Mononuclear cell (primary cell): Measurements from ENCODE around the gene SLC13A1. TPM values are rescaled to one million over a fixed set of nuclear protein-coding genes. Genes with fewer than 3 reads are reported as not detected.

Experiments used
- H3K27me3 ChIP-seq: 2 replicates; pipeline ENCODE4 v1.6.0; 2011; ENCODE audit warnings: low read length, control low read depth; ENCODE audit not compliant: insufficient read depth
- H3K4me1 ChIP-seq: 2 replicates; pipeline ENCODE4 v1.5.1; 2011; ENCODE audit warnings: mild to moderate bottlenecking, low read length, control low read depth; ENCODE audit not compliant: insufficient read depth
- H3K4me3 ChIP-seq: 2 replicates; pipeline ENCODE4 v1.5.1; 2011; ENCODE audit warnings: mild to moderate bottlenecking, low read length, moderate library complexity
- H3K9me3 ChIP-seq: 2 replicates; pipeline ENCODE4 v1.5.1; 2011; ENCODE audit warnings: low read depth, mild to moderate bottlenecking, control low read depth, low read length
- total RNA-seq: library from RNA; depleted of rRNA; stranded (reverse); fragments of >200 nt; gene quantifications from one replicate; pipeline ENCODE4 v1.2.3, GENCODE V29; 2012

SLC13A1 gene
- total RNA-seq, 1 donor: not detected

DNA sequence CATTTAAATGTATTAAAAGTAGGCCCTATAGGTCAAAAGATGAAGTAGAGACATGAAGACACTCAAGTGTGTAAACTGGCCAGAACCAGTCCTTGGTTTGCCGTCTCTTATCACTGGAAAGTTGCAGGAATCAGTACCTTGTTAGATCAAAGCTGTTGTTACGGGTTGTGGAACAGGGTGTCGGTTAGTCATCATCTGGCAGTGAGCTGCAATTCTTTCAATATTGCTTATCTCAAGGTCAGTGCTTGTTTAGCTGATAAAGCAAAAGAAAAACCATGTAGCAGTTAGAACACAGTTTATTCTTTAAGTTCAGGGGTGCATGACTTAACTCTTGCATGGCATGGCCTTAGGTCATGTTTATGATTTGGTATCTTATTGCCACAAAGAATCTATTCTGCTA is 10.0 kb upstream of the SLC13A1 start:
- Histone ChIP-seq H3K9me3 (no peaks in the 10 kb centered on the region), H3K4me3 (no peak overlapping the region), H3K4me1 (no peaks in the 10 kb centered on the region), H3K27me3 (no peaks in the 10 kb centered on the region)

DNA sequence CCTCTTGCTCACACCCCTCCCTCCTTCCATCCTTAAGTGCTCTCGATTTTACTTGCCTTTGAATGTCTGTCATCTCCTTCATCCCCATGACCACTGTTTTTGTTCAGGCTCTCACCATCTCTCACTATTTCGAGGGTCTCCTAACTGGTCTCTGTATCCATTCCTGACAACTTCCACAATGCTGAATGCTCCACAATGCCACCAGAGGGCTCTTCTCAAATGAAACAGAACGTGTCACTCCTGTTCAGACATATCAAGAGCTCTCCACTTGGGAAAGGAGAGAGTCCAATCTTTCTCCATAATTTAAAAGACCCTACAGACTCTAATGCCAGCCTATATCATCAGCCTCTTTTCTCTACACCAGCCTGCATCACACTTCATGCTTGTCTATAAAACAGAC is 9.0 kb upstream of the SLC13A1 start:
- Histone ChIP-seq H3K9me3 (no peaks in the 10 kb centered on the region), H3K4me1 (no peaks in the 10 kb centered on the region), H3K27me3 (no peaks in the 10 kb centered on the region), H3K4me3 (no peak overlapping the region)

DNA sequence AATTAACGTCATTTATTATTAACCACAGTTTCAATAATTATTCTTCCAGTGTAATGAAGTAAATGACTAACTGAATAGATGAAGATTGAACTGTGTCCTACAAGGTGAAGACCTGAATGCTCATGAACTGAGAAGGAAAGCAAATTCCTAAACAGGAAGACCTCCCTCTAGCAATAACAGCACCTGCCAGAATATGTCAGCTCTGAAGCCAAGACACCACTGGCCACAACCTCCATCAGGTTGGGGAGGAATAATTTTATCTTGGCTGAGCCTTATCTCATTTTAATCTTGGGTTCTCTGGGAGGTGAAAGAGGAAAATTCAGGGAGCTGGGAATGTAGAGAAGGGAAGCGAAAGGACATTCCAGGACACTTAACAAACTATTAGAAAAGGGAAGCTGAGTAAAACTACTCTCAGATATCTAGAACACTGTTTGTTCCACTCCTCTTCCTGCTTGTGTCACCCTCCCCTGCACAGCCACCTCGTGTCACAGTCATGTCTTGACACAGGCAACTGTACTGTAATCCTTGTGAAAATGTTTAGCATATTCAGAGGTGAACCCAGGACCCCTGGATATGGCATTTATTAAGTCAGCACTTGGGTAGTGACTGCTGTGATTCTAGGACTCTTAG is 4.6 kb upstream of the SLC13A1 start:
- no peaks in the 10 kb centered on the region for H3K4me1 ChIP-seq
- H3K9me3 ChIP-seq: no peaks in the 10 kb centered on the region
- H3K27me3 ChIP-seq: no peaks in the 10 kb centered on the region
- H3K4me3 ChIP-seq: no peak overlapping the region

DNA sequence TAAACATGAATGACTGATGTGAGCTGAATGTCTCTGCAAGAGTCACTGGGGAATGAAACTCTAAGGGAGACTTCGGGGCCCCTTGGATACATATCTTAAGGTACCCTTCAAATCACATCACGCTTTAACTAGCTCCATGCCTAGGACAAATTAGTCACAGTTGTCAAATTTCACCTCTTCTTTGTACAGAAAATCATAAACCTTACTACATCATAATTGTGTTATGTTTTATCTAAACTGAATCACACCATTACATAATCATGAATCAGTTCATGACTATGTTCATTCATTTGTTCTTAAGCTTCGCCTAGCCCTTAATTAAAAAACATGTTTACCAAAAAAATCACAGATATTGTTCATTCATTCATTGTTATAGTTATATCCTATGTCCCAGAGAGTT is 2.1 kb upstream of the SLC13A1 start:
- no peaks in the 10 kb centered on the region for H3K9me3 ChIP-seq
- H3K4me3 ChIP-seq: no peak overlapping the region
- no peaks in the 10 kb centered on the region for H3K4me1 ChIP-seq
- no peaks in the 10 kb centered on the region for H3K27me3 ChIP-seq

DNA sequence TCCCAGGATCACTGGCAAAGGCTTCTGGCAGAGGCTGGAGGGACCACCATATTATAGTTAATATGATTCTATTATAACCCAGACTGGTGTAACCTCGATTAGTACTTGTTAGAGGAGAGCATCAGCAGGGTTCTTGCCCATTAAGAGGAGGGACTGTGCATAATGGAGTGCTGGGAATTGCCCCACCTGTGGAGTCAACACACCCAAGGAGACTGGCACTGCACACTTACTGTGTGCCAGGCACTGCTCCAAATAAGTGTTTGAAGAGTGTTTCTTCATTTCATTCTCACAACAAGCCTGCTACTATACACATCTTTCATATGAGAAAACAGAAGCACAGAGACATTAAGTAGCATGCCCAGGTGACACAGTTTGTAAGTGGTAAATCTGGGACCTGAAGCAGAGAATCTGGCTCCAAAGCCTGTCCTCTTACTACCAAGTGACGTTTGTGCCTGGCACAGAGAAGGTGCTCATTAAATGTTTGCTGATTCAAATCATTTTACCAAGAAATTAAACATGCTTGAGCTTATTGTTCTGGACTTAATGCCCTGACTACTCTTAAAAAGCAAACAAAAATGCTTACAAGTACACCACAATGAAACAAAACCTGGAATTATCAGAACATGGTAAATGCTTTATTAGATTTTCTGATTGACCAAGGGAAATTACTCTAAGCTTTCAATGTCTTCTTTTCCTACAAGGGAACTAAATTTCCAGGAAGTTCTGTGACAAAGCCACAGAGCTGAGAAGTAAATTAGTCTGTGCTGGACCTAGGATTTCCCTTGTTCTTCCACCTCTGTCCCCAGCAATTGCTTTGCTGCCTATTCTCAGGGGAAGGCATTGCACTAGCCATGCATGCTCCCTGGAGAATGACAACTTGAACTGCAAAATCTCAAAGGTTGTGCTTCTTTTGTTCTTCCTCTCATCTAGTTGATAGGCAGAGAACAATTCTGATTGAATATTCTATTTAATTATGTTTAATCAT is 809 bp downstream of the SLC13A1 start:
- H3K4me3 ChIP-seq: no peak overlapping the region
- H3K4me1 ChIP-seq: no peaks in the 10 kb centered on the region
- no peaks in the 10 kb centered on the region for H3K27me3 ChIP-seq
- H3K9me3 ChIP-seq: no peaks in the 10 kb centered on the region

DNA sequence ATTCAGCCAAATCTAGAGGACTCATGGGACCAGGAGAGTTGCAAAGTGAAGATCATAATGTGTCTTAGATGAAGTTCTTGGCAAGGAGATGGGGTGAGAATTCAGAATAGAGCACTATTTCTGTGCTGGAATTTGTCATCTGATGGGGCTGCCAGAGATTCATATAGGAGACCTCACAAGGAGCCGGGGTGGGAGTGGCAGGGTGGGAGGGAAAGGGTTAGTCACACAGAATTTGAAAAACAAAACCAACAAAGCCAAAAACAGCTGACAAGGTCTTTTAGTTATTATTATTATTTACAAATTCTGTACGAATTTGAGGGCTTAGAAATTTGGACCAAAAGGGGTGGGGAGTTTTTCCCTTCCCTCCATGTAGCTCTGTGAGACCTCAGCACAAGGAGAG is 1.7 kb downstream of the SLC13A1 start:
- Histone ChIP-seq H3K27me3 (no peaks in the 10 kb centered on the region), H3K9me3 (no peaks in the 10 kb centered on the region), H3K4me3 (no peak overlapping the region), H3K4me1 (no peaks in the 10 kb centered on the region)

DNA sequence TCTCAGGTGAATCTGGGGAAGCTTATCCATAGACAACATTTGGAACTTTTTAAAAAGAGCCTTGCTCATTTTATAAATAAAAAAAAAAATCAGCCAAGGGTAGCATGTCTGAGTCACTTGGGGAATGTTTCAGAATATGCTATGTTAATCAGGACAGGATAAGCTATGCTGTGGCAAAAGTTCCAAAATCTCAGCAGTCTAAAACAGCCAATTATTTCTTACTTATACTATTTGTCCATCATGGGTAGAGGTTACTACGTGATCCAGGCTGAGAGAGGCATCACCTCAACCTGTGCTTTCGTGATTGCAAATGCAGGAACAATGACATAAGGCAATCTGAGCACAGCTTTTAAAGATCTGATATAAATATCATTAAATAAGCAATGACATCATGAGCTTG is 6.5 kb downstream of the SLC13A1 start:
- no peaks in the 10 kb centered on the region for H3K27me3 ChIP-seq
- H3K9me3 ChIP-seq: no peaks in the 10 kb centered on the region
- H3K4me1 ChIP-seq: no peaks in the 10 kb centered on the region
- no peak overlapping the region for H3K4me3 ChIP-seq

DNA sequence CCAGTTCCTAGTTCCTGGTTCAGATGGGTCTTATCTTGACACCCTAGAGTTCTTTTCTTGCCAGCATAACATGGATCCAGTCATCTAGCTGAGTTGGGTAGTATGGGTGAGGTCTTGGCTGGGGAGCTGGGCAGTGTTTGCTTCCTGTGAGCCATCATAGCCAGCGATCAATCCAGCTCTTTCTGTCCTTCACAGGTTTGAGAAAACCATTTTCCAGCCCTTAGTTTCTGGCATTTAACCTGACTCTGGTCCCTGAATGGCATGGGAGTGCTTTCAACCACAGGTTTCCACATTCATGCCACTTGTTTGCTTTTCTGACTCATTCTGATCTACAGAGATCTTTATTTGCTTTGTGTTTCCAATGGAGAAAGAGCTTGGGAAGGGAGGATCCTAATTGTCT is 8.6 kb downstream of the SLC13A1 start:
- Histone ChIP-seq H3K4me1 (no peaks in the 10 kb centered on the region), H3K4me3 (no peak overlapping the region), H3K27me3 (no peaks in the 10 kb centered on the region), H3K9me3 (no peaks in the 10 kb centered on the region)

DNA sequence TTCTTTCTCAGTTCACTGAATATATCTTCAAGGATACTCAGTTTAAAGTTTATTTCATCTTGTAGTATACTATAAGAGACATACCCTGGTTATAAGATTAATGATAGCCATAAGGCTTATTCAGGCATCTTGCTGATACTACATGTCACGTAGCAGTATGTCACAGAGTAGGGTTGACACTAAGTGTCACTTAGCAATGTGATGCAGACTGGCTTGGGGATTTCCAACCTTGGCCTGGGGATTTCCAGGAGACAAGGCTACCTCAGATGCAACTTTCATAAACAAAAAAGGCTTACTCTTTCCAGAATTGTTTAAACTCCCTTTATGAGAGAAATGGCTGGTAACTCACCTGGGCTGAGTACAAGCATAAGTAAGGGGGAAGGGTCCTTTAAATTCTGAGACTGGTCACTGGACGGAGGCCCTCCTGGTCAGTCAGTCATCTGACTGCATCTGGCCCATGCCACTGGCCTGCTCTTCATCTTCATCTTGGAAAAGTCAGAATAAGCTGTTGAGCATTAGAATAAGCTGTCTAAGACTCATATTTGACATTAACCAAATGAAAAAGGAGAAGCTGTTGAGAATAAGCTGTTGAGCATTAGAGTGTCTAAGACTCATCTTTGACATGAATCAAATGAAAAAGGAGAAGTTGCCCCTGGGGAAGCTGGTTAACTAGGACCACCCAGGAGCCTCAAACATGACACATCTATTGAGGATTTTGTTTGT is 9.5 kb downstream of the SLC13A1 start:
- Histone ChIP-seq H3K4me3 (no peak overlapping the region), H3K4me1 (no peaks in the 10 kb centered on the region), H3K27me3 (no peaks in the 10 kb centered on the region), H3K9me3 (no peaks in the 10 kb centered on the region)

DNA sequence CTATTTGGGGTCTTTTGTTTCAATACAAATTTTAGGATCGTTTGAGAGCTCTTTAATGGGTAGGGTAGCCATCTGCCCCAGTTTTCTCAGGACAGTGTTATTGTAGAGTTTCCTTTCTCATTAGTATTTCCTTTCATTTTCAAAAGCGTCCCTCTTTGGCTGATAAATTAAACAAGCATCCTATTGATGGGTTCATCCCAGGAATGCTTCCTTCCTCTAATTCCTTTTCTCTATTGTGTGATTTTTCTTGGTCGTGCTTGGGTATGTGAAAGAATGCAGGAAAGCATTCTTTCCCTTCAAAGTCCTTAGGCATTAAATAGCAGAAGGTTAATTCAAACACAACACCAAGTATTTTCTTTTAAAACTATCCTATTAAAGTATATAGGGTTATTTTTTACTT is 14.0 kb downstream of the SLC13A1 start:
- Histone ChIP-seq H3K4me3 (no peak overlapping the region), H3K27me3 (no peaks in the 10 kb centered on the region), H3K4me1 (no peaks in the 10 kb centered on the region), H3K9me3 (no peaks in the 10 kb centered on the region)

DNA sequence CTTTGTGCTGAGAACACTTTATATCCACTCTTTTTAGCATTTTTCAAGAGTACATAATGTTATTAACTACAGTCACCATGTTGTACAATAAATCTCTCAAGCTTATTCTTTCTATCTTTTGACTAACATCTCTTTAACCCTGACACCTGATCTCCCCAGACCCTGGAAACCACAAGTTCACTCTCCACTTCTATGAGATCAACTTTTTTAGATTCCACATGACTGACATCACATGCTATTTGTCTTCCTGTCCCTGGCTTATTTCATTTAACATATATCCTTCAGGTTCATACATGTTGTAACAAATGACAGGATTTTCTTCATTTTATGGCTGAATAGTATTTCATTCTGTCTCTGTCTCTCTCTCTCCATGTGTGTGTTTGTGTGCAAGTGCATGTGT is 15.5 kb downstream of the SLC13A1 start:
- H3K9me3 ChIP-seq: no peaks in the 10 kb centered on the region
- H3K4me1 ChIP-seq: no peaks in the 10 kb centered on the region
- H3K4me3 ChIP-seq: no peak overlapping the region
- no peaks in the 10 kb centered on the region for H3K27me3 ChIP-seq

DNA sequence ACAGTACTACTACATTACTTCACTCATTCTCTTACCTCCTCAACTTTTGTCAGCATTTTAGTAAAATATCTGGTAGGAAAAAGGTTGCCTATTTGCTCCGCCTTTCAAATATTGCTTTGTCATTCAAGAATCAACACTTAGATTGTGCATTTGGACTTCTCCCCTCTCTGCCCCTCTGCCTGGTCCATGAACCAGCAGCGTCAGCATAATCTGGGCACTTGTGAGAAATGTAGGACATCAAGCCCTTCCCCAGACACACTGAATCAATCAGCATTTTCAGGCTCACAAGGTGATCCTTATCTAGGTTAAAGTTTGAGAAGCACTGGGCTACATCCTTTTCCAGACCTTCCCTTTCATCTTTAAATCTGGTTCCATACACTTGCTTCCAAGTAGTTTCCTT is 16.3 kb downstream of the SLC13A1 start:
- no peak overlapping the region for H3K4me3 ChIP-seq
- no peaks in the 10 kb centered on the region for H3K4me1 ChIP-seq
- no peaks in the 10 kb centered on the region for H3K27me3 ChIP-seq

DNA sequence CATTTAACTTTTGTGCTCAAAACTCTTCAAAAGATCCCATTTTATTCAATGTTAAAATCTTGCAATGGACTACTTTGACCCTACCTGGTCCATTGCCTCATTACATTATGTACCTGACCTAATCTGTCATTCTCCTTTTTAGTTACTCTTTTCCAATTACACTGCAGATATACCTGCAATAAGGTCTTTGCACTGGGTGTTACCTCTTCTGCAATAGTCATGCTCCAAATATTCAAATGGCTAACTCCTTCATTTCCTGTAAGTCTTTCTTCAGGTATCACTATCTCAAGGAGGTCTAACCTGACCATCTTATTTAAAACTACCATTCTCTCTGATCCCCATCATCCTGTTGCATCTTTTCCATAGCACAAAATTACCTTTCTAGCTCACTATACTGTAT is 22.3 kb downstream of the SLC13A1 start:
- H3K27me3 ChIP-seq: no peaks in the 10 kb centered on the region
- H3K9me3 ChIP-seq: no peaks in the 10 kb centered on the region
- no peak overlapping the region for H3K4me3 ChIP-seq
- H3K4me1 ChIP-seq: no peaks in the 10 kb centered on the region

More for the DNA sequence above, 16.3 kb downstream of the SLC13A1 start:
- no peaks in the 10 kb centered on the region for H3K9me3 ChIP-seq

DNA sequence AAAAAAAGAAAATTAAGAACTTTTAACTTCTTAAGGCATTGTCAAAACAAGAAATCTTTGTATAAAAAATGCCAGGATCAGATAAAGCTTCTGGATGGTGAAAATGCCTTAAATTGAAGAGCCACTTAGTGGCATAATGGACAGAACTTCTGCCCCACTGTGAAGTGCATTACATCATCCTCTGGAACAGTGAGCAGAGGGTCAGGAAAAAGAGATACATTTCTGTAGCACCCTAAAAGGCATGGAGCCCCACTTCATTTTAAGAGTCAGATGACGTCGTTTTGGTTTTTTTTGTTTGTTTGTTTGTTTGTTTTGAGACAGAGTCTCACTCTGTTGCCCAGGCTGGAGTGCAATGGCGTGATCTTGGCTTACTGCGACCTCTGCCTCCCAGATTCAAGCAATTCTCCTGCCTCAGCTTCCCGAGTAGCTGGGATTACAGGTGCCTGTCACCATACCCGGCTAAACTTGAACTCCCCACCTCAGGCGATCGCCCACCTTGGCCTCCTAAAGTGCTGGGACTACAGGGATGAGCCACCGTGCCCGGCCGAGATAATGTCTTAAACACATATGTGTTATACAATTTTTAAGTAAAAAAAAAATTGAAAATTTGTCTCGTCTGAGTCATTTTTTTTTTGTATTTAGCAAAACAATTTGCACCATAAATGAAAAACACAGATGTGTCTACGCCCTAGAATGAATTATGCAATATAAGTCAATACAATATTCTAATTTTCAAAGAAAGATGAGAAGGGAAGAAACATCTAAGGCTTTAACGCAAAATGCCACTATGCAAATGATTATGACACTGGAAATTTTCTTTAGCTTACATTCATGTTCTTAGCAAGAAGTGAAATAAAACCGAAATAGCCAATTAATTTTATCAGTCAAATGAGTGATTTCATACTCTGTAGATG is 29.2 kb downstream of the SLC13A1 start:
- Histone ChIP-seq H3K27me3 (no peaks in the 10 kb centered on the region), H3K9me3 (no peaks in the 10 kb centered on the region), H3K4me1 (no peaks in the 10 kb centered on the region), H3K4me3 (no peak overlapping the region)
